T follicular helper cell (primary cell): ENCODE results near the gene PEAR1.
A peak's percentile ranks its signal among the peaks of the same experiment; 100 is the strongest.

Experiments used
- DNase-seq: peaks from one replicate; pipeline ENCODE4 v3.0.0-alpha.2; 2020; ENCODE audit warnings: low read depth

The PEAR1 gene

DNA sequence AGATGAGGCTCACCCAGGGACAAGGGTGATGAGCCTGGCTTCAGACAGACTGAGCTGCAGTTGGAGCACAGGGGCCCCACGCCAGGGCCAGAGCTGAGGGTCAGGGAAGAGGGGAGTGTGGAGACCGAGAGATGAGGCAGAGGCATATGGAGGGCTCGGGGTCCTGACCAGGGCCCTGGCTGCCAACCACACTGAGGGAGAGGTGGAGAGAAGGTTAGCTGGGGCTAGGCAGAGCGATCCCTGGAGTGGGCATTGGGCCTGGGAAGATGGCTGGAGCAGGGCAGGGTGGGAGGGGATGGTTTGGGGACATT, 8.0 kb downstream of the PEAR1 start:
- DNase-seq = no peak

DNA sequence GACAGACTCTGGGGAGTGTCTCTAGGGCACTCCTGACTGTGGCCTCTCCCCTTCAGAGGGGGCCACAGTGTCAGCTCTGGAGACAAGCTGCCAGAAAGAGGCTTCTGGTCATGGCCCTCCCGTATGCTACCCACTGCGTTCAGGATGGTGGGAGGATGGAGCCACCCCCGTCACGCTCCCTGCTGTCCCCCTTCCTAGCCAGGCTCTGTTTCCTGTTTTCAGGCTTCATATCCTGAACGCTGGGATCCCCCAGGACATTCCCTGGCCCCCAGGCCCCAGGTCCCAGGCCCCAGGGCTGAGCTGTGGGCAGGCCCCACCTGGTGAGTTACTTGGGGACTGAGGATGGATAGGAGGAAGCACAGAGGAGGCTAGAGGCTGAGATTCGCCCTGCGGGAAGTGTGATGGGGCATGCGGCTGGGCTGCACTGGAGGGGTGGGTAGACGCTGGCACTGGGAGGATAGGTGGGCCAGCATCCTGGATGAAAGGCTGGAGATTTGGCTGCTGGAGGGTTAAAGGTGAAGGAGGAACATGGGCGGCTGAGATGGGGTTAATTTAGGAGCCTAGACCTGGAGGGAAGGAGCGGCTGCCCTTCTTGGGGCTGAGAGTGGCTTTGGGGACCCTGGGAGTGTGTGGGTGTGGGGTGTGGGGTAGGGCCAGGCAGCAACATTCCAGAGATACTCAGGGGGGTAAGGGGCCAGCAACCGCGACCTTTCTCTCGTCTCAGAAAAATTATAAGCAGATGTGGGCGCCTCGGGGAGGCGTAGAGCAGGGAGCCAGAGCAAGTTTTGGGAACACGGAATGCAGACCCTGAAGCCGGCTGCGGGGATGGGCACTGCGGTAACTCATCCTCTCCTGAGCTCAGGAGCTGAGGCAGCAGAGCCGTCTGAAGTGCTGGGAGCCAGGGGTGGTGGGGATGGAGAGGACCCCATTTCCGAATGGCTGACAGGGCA, 8.7 kb downstream of the PEAR1 start:
- no peak for DNase-seq

DNA sequence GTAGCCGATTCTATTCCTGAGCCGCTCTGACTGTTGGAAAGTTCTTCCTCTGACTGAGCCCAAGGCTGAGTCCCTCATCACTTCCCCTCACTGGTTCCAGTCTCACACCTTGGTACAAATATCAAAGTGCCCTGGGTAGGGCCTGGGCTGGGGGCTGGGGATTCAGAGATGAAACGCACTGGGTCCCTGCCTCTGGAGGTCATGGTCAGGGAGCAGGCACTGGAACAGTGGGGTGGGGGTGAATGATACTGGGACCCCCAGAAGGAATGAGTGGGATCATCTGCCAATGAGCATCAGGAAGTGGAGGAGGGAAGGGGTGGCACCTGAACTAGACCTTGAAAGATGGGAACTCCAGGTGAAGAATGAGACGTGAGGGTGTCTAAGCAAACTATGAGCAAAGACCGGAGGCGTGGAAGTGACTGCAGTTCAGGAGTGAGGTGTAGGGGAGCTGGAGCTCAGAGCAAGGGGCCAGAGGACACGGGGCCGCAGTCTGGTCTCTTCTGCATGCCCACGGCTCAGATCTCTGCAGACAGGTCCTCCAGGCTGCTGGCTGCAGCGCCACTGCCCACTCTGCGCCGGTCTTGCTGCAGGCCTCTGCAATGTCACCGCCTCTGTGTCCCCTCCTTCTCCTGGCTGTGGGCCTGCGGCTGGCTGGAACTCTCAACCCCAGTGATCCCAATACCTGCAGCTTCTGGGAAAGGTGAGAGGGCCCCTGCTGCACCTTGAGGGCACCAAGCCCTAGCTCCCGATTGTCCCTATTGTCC, 10.0 kb downstream of the PEAR1 start:
- DNase-seq = no peak

DNA sequence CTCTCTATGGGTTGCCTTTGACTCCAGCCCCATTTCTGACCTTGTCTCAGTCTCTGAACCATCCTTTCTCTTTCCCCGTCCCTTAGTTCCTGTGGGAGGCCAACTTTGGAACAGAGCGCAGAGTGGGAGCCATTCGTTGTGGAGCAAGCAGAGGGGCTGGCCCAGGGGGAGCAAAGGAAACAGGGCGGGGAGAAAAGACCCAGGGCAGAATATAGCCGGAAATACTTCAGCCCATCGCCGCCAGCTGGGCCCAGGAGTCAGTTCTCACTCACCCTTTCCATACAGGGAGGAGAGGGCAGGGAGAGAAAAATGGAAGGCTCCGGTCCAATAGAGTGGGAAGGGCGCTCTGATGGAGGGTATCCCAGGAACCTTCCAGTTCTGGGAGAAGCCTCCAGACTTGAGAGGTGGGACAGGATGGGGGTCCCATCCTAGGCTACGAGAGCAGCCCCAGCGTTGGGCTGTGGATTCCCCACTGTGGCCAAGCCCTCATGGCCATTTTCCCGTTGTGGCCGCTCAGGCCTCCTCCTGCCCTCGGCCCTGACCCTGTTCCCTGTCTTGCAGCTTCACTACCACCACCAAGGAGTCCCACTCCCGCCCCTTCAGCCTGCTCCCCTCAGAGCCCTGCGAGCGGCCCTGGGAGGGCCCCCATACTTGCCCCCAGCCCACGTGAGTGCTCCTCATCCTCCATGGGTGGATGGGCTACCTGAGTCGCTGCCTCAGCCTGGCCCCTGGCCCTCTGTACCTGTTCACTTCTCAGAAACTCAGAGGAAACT, 10.9 kb downstream of the PEAR1 start:
- DNase-seq = no peak

DNA sequence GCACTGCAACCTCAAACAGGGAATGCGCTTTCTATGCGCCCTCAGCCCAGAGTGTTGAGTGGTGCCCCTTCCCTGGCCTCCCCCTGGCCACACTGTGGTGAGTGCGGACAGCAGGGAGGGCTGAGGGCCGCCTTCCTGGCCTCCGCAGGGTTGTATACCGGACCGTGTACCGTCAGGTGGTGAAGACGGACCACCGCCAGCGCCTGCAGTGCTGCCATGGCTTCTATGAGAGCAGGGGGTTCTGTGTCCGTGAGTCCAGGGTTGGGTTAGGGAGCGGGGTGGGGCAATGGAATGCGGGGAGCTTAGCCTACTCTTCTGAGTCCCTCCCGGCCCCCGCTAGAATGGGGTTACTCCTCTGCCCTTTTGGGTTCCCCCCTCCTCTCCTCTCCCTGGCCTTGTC, 11.7 kb downstream of the PEAR1 start:
- no peak for DNase-seq

DNA sequence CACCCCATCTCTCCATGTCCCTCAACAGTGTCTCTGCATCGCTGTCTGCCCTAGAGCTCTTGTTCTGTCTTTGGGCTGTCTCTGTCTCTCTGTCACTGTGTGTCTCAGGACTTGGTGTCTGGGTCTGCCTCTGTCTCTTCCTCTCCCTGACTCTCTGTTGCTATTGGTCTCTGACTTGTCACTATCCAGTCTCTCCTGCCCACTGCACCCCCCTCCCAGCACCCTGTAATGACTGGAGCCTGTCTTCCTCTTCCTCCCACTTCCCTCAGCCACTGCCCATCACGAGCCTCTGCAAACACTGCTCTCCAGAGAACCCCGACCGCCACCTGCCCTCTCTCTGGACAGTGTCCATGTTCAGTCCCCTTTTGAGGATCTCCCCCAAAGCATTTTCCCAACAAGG, 12.1 kb downstream of the PEAR1 start:
- no peak for DNase-seq

DNA sequence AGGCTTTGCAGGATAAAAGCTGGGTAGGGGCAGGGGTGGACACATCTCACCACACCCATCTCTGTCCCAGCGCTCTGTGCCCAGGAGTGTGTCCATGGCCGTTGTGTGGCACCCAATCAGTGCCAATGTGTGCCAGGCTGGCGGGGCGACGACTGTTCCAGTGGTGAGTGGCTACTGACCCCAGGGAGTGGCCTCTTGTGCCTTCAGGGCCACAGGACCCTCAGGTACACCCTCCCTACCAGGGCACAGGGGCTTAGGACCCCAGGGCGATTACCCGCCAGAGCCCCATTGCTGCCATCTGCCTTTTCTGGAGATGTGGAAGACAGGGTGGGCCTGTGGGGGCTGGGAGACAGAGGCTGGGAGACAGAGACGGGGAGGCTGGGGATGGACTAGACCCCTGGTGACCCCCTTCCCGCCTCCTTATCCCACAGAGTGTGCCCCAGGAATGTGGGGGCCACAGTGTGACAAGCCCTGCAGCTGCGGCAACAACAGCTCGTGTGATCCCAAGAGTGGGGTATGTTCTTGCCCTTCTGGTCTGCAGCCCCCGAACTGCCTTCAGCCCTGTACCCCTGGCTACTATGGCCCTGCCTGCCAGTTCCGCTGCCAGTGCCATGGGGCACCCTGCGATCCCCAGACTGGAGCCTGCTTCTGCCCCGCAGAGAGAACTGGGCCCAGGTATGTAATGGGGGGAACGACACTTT, 12.8 kb downstream of the PEAR1 start:
- no peak for DNase-seq

DNA sequence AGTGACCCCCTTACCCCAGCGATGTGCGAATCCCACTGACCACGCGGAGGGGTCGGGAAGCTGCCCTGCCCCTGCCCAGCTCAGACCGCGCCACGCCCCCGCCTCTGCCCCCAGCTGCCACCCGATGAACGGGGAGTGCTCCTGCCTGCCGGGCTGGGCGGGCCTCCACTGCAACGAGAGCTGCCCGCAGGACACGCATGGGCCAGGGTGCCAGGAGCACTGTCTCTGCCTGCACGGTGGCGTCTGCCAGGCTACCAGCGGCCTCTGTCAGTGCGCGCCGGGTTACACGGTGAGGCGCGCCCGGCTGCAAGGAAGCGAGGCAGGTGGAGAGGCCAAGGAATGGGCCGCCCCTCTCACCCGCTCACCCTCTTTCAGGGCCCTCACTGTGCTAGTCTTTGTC, 15.0 kb downstream of the PEAR1 start:
- DNase-seq = no peak

DNA sequence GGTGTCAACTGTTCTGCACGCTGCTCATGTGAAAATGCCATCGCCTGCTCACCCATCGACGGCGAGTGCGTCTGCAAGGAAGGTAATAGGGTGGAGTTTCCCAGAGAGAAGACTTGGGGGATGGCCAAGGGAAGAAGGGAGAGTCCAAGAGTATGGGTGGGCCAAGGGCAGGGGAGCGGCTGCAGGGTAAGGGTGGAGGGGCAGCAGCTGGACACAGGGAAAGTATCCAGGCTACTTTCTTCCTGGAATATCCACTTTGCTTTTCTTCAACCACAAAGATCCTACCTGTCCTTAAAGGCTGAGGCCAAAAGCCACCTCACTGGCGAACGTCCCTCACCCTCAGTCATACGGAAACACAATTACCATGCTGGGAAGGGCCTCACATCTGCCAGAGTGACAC, 15.4 kb downstream of the PEAR1 start:
- no peak for DNase-seq

DNA sequence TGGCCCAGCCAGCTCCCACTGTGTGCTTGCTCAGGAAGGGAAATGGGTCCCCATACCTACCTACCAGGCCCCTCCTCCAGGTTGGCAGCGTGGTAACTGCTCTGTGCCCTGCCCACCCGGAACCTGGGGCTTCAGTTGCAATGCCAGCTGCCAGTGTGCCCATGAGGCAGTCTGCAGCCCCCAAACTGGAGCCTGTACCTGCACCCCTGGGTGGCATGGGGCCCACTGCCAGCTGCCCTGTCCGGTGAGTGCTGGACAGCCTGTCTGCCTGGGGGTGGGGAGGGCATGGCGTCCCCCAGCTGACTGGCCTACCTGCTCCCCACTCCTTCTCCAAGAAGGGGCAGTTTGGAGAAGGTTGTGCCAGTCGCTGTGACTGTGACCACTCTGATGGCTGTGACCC, 16.2 kb downstream of the PEAR1 start:
- DNase-seq = no peak

DNA sequence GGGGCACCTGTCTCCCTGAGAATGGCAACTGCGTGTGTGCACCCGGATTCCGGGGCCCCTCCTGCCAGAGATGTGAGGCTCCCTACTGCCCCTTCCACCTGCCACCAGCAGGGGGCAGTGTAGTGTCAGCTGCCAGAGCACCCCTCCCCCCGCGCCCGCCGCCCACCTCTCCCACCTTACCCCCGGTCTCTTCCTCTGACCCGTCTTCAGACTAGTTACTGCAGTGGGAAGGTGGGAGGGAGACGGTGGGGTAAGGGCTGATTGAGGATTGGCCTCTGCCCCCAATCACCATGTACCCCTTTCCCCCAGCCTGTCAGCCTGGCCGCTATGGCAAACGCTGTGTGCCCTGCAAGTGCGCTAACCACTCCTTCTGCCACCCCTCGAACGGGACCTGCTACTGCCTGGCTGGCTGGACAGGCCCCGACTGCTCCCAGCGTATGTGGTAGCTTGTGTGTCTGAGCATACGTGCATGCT, 16.8 kb downstream of the PEAR1 start:
- peak; percentile 33 for DNase-seq

DNA sequence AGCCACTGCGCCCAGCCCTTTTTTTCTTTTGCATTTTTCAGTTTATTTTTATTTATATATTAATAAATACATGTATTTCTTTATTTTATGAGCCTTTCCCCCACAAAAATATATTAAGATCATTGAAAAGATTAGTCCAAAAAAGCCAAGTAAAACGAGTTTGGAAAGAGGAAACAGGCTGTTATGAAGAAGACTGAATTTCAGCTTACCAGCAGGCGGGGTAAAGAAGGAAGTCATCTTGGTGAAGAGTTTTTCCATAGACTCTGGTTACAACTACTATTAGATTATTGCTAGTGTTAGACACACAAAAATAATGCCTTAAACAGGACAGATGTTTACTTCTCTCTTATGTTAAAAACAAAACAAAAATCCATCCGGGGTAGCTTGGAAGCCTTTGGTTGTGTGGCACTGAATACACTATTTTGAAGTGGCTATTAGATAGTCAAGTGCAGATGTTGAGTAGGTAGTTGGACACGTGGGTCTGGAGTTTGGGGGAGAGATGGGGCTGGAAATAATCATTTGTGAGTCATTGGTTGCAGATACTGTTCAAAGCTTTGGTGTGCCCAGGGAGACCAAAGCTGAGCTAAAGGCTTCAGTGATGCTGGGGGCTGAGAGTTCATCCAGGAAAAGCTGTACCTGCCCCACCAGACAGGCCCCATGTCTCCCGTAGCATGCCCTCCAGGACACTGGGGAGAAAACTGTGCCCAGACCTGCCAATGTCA, 18.2 kb downstream of the PEAR1 start:
- no peak for DNase-seq

DNA sequence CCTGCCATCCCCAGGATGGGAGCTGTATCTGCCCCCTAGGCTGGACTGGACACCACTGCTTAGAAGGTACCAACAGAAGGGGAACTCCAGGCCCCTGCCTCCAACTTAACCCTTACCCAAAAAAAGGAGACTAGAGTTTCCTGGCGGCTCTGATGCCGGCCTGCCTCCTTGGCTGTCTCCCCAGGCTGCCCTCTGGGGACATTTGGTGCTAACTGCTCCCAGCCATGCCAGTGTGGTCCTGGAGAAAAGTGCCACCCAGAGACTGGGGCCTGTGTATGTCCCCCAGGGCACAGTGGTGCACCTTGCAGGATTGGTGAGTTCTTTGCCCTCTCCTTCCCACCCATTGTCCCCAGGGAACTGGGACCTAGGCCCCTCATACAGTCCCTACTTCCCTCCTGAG, 18.8 kb downstream of the PEAR1 start:
- no peak for DNase-seq

DNA sequence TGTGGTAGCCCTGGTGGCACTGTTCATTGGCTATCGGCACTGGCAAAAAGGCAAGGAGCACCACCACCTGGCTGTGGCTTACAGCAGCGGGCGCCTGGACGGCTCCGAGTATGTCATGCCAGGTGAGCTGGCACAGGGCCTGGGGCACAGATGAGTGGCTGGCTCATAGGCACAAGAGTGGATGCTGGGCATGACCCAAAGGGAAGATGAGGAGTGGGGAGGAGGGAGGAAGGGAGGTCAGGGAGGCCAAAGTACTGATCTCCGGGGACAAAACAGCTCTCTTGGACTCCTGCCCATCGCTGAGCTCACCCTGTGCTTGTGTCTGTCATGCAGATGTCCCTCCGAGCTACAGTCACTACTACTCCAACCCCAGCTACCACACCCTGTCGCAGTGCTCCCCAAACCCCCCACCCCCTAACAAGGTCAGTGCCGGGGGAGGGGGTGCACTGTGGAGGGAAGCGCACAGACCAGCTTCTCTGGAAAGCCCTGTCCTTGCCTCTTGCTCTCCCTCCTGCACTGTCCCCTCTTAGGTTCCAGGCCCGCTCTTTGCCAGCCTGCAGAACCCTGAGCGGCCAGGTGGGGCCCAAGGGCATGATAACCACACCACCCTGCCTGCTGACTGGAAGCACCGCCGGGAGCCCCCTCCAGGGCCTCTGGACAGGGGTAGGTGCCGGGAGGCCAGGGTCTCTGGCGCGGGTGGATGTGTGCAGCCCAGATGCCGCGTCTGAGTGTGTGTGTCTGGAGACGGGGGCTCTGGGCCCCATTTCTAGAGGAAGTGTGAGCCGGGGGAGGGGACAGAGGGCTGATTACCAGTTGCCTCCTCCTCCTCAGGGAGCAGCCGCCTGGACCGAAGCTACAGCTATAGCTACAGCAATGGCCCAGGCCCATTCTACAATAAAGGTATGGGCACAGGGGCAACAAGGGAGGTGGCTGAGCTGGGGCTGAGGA, 19.6 kb downstream of the PEAR1 start:
- no peak for DNase-seq

DNA sequence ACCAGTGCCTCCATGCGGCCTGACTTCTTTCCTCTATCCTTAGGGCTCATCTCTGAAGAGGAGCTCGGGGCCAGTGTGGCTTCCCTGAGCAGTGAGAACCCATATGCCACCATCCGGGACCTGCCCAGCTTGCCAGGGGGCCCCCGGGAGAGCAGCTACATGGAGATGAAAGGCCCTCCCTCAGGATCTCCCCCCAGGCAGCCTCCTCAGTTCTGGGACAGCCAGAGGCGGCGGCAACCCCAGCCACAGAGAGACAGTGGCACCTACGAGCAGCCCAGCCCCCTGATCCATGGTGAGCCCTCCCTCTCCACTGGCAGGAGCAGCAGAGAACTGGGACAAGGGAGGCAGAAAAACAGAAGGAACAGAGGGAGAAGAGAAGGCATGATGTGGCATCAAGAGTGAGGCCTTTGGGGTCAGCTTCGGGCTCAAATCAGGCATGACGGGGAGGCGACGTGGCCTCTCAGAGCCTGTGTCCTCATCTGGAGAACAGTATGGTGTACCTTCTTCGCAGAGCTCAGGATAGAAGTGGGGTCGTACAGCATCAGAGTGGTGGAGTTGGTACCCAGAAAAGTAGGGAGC, 20.4 kb downstream of the PEAR1 start:
- DNase-seq = no peak

DNA sequence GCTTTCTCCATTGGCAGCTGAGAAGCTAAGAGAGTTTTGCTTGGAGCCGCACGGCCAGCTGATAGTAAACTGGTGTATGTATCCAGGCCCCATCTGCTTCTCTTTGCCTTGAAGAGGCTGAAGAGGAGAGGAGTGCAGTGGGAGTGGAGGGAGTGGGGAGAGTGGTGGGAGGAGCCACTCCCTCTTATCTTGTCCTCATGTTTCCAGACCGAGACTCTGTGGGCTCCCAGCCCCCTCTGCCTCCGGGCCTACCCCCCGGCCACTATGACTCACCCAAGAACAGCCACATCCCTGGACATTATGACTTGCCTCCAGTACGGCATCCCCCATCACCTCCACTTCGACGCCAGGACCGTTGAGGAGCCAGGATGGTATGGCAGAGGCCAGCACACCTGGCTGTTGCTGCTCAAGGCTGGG, 20.9 kb downstream of the PEAR1 start:
- DNase-seq = no peak

DNA sequence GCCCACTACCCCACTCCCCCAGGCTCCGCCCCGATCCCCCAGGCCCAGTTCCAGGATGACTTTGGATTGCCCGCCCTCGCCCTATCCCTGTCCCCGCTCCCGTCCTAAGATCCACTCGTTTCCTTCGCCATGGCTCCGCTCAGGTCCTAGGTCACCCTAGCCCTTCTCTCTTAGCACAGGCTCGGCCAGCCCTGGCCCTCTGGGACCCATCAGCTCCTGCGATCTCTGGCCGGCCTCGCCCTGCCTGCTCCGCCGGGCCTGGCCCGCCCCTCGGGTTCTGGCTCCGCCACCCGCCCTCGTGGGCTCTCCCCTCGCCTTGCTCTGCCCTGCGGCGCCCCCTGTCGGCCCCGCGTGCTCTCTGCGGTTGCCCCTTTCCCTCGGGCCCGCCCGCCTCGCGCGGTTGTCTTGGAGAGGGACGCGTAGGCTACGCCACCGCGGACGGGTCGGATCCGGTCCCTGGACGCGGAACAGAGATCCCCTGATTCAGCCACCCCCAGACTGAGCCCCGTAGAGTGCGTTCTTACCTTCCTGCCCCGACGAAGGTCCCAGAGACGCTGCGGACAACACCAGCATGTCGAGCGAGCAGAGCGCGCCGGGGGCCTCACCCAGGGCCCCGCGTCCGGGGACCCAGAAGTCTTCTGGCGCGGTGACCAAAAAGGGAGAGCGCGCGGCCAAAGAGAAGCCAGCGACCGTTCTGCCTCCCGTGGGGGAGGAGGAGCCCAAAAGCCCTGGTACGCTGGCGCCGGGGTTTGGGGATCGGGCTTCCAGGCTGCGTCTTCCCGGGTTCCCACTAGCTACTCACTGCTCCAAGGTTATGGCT, 26.9 kb downstream of the PEAR1 start, which contains the start of gene LRRC71:
Gene LRRC71 (plus strand): TSS at position 400 of the 820 bp plus-strand sequence. CDS start 172 bp downstream, at position 572.
- DNase-seq = peak; percentile 27

DNA sequence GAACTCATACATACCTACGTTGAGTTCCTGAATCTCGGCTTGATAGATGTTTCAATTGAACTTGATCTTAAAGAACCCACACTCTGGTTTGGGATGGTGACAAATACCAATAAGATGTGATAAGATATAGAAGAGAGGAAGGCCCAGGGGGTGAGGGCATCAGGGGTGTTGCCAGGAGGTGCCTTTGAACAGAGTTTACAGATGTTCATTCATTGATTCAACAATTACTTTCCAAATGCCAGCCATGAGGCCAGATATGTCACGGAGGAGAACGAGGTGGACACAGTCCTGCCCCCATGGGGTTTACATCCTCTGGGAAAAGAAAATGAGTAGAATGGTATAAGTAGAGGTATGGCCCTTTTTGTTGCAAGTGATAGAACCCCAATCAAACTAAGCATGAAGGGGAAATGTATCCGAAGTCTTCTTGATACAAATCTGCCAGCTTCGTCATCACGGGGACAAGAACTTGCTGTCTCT, 27.6 kb downstream of the PEAR1 start:
- no peak for DNase-seq
